Non-pigmented ciliary epithelial cell (primary cell): ENCODE measurements around the gene FRAS1.
"Not testable (repeated sequence)": the region's sequence is repeated elsewhere in the genome, so short reads cannot be mapped to it uniquely, and the experiment has no call there.

Source experiments
- DNase-seq: peaks from one replicate; pipeline ENCODE4 v3.0.0-alpha.2; 2010; ENCODE audit warnings: low read depth

The FRAS1 gene

GRCh38 chr4:78167510-78167909, 110.4 kb downstream of the FRAS1 start:
- DNase-seq, result no peak

- no peak for DNase-seq
Measured at GRCh38 chr4:78168029-78168428, 110.9 kb downstream of the FRAS1 start.

- no peak for DNase-seq
Measured at GRCh38 chr4:78169728-78170127, 112.6 kb downstream of the FRAS1 start.

- no peak for DNase-seq
Measured at GRCh38 chr4:78171482-78171881, 114.4 kb downstream of the FRAS1 start.

- DNase-seq, result no peak
Measured at GRCh38 chr4:78174891-78175290, 117.8 kb downstream of the FRAS1 start.

GRCh38 chr4:78179196-78179595, 122.1 kb downstream of the FRAS1 start:
- DNase-seq, result no peak

- DNase-seq, result not testable (repeated sequence)
Measured at GRCh38 chr4:78181681-78182234, 124.6 kb downstream of the FRAS1 start.

- DNase-seq, result no peak
Measured at GRCh38 chr4:78184584-78184983, 127.5 kb downstream of the FRAS1 start.

DNA sequence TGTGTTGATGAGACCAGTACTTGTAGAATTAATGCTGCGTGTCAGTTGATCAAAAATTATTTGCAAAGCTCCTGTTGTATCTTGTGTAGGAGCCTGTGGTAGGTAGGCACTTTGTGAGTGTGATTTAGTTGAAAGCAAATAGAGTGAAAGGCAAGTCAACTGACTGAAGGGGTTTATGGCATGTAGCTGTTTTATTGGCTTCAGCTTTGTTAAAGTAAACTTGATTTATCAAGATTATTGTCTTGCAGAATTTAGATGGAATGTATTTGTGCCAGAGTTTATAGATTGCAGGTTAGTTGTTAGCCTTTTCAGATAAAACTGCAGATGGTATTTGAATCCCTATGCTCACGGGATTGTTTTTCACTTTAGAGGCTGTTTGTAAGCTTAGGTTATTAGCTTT, 128.0 kb downstream of the FRAS1 start:
- DNase-seq, result no peak

GRCh38 chr4:78186597-78187543, 129.7 kb downstream of the FRAS1 start:
- DNase-seq, result no peak

DNA sequence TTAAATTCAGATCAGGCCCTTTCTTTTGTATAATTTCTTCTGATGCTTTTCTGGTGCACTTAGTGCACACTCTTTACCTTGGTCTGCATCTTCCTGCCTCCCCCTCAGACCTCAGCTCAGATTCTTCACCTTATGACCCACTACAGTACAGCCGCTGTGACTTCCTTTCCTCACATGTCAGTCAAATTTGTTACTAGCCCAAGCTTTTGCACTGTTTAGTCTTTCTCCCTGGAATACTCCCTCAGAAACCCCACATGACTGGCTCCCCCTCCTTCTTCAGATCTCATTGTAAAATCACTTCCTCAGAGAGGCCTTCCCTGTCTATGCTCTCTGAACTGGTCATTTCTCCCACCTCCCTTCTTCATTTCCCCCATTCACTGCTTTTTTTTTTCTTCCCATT, 132.9 kb downstream of the FRAS1 start:
- no peak for DNase-seq

- no peak for DNase-seq
Measured at GRCh38 chr4:78190595-78190994, 133.5 kb downstream of the FRAS1 start.

DNA sequence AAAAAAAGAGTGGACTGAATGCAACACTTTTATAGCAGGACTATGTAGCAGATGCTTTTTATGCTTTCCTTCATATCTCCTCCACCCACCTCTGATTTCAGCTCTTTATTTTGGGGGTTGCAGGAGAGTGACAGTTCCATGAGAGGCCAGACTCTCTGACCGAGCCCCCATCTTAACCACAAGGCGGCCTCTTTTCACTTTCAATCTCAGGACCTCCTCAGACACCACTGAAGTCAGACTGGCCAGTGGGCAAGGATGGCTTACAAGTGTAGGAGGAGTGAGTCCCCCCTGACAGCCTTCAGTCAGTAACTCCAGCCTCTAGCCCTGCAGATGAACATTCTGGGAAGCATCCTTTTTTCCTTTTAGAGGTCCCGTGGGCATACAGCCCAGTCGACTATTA, 140.8 kb downstream of the FRAS1 start:
- DNase-seq, result no peak

DNA sequence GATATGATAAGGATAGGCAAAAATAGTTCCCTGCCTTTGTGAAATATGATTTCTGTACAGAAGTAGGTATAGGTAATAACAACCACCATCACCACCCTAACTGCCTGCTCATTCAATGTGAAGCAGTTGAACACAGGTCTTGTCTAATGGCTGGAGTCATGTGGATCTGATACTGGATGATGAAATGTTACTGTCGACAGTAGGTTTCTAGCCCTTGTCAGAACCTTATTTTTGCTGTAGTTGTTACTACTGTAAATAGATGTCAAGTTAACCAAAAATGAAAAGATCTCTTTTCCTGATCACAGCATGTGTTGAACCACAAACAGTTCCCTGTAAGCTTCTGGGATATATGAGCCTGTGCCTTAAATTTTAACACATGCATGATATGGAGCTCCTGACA, 142.9 kb downstream of the FRAS1 start:
- no peak for DNase-seq

GRCh38 chr4:78200949-78201348, 143.8 kb downstream of the FRAS1 start:
- DNase-seq, result no peak

- no peak for DNase-seq
Measured at GRCh38 chr4:78204176-78204575, 147.1 kb downstream of the FRAS1 start.

DNA sequence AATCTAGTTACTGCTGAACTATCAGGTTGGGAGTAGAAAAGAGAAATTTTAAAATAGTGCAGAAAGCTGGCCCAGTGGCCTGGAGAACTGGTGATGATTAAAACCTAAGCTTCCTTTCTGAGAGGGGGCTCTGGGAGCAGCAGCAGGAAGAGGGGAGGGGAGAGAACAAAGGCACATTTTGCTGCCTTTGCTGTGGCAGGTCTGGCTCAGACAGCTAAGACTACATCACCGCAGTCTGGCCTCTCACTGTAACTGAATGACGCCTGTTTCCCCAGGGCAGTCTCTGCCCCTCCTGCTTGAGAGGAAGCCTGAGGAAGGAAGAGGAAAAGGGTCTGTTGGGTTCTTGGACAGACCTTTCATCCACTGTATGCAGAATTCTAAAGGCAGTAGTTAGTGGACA, 148.5 kb downstream of the FRAS1 start:
- DNase-seq, result no peak

- no peak for DNase-seq
Measured at GRCh38 chr4:78207541-78207940, 150.4 kb downstream of the FRAS1 start.

DNA sequence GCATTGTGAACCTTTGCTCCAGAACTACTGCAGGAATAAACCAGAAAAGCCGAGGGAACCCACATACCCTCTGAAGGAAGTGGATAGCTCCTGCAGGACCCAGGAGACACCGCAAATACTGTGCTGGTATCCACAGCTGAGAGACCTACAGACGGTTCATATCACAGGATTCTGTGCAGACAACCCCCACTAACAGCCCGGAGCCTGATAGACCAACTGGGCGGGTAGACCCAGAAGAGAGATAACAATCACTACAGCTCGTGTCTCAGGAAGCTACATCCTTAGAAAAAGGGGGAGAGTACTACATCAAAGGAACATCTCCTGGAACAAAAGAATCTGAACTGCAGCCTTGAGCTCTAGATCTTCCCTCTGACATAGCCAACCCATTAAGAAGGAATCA, 150.8 kb downstream of the FRAS1 start:
- no peak for DNase-seq

GRCh38 chr4:78208896-78209295, 151.8 kb downstream of the FRAS1 start:
- DNase-seq, result not testable (repeated sequence)

DNA sequence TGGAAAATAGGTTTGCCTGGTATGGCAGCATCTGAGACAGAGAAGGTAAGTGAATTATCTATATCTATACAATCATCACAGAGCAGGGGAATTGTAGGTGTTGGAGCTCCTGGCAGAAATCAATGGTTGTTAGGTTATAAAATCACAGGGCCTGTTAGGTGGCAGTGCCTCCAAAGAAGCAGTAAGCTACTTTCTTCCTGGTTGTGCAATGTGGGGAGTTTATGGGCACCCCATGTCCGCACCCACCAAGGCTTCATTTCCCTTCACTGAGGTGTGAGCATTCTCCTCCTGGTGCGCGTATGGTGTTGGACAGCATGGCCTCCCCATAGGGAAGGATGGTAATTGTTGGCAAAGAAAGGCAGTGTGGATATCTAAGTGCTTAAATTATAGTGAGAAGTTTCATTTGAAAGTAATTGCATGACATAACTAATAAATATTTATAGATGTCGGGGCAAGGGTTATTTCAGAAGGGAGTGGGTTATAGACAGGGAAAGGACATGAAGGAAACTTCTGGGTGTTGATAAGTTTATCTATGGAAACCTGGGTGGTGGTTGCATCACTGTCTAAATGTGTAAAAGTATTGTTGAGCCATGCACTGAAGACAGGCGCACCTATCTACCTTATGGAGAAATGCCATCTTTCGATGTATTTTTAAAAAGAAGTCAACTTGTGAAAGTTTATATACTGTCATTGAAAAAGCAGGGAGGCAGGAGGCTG, 153.7 kb downstream of the FRAS1 start:
- DNase-seq, result no peak

DNA sequence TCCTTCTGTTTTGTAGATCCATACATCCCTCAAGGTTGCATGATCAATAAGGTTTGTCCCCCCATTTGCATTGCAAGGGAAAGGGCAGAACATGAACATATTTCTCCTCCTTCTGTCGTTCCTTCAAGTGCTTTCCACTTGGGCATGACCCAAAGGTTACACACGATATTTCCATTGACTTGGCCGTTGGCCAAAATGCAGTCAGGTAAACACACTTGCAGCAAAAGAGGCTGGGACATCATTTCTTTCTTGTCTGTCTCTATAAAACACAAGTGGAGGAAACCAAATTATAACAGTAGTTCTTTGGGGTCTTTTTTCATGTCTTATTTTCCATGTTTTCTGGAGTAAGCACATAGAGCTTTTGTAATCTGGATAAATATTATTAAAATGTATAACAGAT, 156.1 kb downstream of the FRAS1 start:
- no peak for DNase-seq

DNA sequence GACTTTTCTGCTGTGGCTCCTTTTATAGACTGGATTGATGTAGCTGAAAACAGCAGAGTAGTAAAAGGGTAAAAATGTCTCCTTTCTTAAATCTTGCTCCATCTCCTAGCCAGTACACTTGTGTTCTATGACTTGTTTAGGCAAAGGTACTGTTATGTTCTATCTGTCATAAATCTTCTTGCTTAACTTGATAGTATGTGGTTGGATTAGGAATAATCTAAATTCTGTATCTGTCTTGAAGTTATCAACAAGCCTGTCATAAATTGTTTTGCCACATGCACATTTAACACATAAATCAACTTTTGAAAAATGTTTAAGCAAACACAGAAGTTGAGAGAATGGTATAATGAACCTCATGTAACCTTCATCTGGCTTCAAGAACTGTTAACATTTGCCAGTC, 157.0 kb downstream of the FRAS1 start:
- no peak for DNase-seq
